Mucosa of gallbladder (tissue), 1 donor: ENCODE results near the gene SGTA. TPM values are rescaled to one million over a fixed set of nuclear protein-coding genes. Genes with fewer than 3 reads are reported as not detected.
"Not testable (repeated sequence)": the region's sequence is repeated elsewhere in the genome, so short reads cannot be mapped to it uniquely, and the experiment has no call there.

ENCODE experiments used
- DNase-seq: peaks from one replicate; pipeline ENCODE4 v3.0.0-alpha.2; 2020; ENCODE audit warnings: low spot score
- total RNA-seq: library from RNA; stranded (reverse); gene quantifications from one replicate; pipeline ENCODE4 v1.2.1, GENCODE V29; 2021
- donor health status: DM: no; HTN: no; CAD: no.

The SGTA gene
- total RNA-seq, 1 donor from 2014 or later: 54.0 TPM

DNA sequence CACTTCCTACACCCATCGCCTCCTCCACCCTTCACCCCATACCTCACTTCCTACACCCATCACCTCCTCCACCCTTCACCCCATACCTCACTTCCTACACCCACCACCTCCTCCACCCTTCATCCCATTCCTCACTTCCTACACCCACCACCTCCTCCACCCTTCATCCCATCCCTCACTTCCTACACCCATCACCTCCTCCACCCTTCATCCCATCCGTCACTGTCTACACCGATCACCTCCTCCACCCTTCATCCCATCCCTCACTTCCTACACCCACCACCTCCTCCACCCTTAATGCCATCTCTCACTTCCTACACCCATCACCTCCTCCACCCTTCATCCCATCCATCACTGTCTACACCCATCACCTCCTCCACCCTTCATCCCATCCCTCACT lies 69.9 kb downstream of the SGTA start:
- DNase-seq: not testable (repeated sequence)

DNA sequence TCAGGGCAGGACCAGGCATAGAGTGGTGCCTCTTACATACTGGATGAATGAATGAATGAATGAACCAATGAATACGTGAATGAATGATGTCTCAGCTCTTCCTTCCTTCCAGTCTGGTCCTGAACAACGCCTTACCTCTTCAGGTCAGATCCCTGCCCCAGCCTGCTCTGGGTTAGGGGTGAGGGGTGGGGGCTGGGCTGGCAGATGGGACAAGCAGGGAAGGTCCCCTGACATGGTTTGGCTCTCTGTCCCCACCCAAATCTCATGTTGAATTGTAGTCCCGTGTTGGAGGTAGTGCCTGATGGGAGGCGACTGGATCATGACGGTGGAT lies 71.2 kb downstream of the SGTA start:
- DNase-seq: no peak

DNA sequence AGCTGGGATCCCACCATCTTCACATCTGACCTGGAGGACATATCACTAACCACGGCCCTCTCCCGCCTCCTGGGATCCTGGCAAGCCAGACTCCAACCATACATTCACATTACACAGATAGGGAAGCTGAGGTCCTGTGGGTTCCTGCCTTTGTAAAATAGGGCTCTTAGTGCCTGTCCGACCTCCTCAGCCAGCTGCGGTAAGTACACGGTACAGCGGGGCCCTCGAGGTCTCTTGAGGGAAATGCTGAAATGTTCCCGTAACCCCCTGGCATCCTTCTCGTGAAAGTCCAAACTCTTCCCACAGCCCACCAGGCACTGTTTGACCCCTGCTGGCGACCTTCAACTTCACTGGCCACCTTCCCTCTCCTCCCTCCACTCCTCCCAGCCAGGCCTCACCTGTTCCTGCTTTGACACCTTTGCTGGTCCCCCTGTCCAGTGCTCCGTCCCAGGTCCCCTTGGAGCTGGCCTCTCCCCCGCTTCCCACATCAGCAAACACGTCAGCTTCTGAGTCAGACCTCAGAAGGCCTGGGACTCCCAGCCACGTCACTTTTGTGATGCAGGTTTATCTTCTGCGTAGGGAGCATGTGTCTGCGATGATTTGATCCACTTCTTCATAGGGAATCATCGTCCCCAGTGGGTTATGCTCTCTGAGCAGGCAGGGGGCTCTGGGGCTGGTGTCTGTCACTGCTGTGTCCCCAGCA lies 71.8 kb downstream of the SGTA start:
- DNase-seq: no peak

DNA sequence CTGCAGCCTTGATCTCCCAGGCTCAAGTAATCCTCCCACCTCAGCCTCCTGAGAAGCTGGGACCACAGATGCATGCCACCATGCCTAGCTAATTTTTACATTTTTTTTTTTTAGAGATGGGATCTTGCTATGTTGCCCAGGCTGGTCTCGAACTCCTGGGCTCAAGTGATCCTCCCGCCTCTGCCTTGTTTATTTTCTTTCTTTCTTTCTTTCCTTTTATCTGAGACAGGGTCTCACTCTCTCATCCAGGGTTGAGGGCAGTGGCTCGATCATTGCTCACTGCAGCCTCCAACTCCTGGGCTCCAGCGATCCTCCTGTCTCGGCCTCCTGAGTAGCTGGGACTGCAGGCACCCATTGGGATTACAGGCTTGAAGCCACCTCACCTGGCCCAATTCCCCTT lies 76.8 kb downstream of the SGTA start:
- no peak for DNase-seq

Other genes with a start within 250 kb of the SGTA start
- 12.4 TPM for gene GNG7, start 80.6 kb downstream of the SGTA start, total RNA-seq
- gene DIRAS1, start 61.9 kb downstream of the SGTA start, total RNA-seq: 0.75 TPM
- 33.8 TPM for gene SLC39A3, start 43.3 kb downstream of the SGTA start, total RNA-seq
- gene THOP1, start 2.2 kb upstream of the SGTA start, total RNA-seq: 44.5 TPM
- gene ZNF554, start 36.6 kb upstream of the SGTA start, total RNA-seq: 4.6 TPM
- gene ZNF555, start 58.2 kb upstream of the SGTA start, total RNA-seq: 5.8 TPM
- gene ZNF556, start 84.1 kb upstream of the SGTA start, total RNA-seq: not detected
- gene ZNF57, start 117.7 kb upstream of the SGTA start, total RNA-seq: 6.0 TPM
- 2.8 TPM for gene ZNF77, start 161.7 kb upstream of the SGTA start, total RNA-seq
- gene TLE6, start 194.3 kb upstream of the SGTA start, total RNA-seq: 0.63 TPM
- gene TLE2, start 246.0 kb upstream of the SGTA start, total RNA-seq: 64.6 TPM